Measurements from ENCODE around the gene HBA2.

GRCh38 chr16:168424-168823 is 4.3 kb upstream of the HBA2 start:
- TF ChIP-seq, protein P1, sequence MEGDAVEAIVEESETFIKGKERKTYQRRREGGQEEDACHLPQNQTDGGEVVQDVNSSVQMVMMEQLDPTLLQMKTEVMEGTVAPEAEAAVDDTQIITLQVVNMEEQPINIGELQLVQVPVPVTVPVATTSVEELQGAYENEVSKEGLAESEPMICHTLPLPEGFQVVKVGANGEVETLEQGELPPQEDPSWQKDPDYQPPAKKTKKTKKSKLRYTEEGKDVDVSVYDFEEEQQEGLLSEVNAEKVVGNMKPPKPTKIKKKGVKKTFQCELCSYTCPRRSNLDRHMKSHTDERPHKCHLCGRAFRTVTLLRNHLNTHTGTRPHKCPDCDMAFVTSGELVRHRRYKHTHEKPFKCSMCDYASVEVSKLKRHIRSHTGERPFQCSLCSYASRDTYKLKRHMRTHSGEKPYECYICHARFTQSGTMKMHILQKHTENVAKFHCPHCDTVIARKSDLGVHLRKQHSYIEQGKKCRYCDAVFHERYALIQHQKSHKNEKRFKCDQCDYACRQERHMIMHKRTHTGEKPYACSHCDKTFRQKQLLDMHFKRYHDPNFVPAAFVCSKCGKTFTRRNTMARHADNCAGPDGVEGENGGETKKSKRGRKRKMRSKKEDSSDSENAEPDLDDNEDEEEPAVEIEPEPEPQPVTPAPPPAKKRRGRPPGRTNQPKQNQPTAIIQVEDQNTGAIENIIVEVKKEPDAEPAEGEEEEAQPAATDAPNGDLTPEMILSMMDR (IDR thresholded peaks at IDR 0.05 in 4 of 5, conservative IDR thresholded peaks at IDR 0.05 in 1 of 5): no peak
- no peak for TF ChIP-seq POLR2A (IDR thresholded peaks at IDR 0.05)

All from gastrocnemius medialis (tissue), 4 donors.